Measurements from ENCODE around the gene TENT5C. TPM values are rescaled to one million over a fixed set of nuclear protein-coding genes. Genes with fewer than 3 reads are reported as not detected.

TENT5C gene
- total RNA-seq, 1 donor from 2014 or later = 0.53 TPM

- Histone ChIP-seq H3K4me3 (ENCODE audit: low read depth, low read length) (no peak overlapping the region), H3K36me3 (ENCODE audit: control insufficient read depth, insufficient read depth, low read length) (no peaks in the 10 kb centered on the region), H3K27me3 (ENCODE audit: control insufficient read depth, insufficient read depth, low read length) (no peaks in the 10 kb centered on the region)
- TF ChIP-seq CTCF (IDR thresholded peaks at IDR 0.05; ENCODE audit: insufficient read depth, low read length, severe bottlenecking) = no peak
- peak; percentile 15 for DNase-seq (ENCODE audit: low read depth)
- no peak for FAIRE-seq
These were observed 16.3 kb upstream of the TENT5C start for GRCh38 chr1:117589544-117589943.

- no peaks in the 10 kb centered on the region for H3K36me3 ChIP-seq (ENCODE audit: control insufficient read depth, insufficient read depth, low read length)
- H3K4me3 ChIP-seq (ENCODE audit: low read depth, low read length) = no peak overlapping the region
- TF ChIP-seq CTCF (IDR thresholded peaks at IDR 0.05; ENCODE audit: insufficient read depth, low read length, severe bottlenecking) = no peak
- FAIRE-seq = no peak
- no peaks in the 10 kb centered on the region for H3K27me3 ChIP-seq (ENCODE audit: control insufficient read depth, insufficient read depth, low read length)
- DNase-seq (ENCODE audit: low read depth) = peak; percentile 17
These were observed 15.4 kb upstream of the TENT5C start for GRCh38 chr1:117590273-117590925.

- DNase-seq (ENCODE audit: low read depth) (no peak), FAIRE-seq (no peak)
- Histone ChIP-seq H3K4me3 (ENCODE audit: low read depth, low read length) (no peak overlapping the region), H3K27me3 (ENCODE audit: control insufficient read depth, insufficient read depth, low read length) (no peaks in the 10 kb centered on the region), H3K36me3 (ENCODE audit: control insufficient read depth, insufficient read depth, low read length) (no peaks in the 10 kb centered on the region)
- no peak for TF ChIP-seq CTCF (IDR thresholded peaks at IDR 0.05; ENCODE audit: insufficient read depth, low read length, severe bottlenecking)
These were observed 14.6 kb upstream of the TENT5C start for GRCh38 chr1:117591252-117591651.

GRCh38 chr1:117592155-117592554 lies 13.7 kb upstream of the TENT5C start:
- no peaks in the 10 kb centered on the region for H3K27me3 ChIP-seq (ENCODE audit: control insufficient read depth, insufficient read depth, low read length)
- no peaks in the 10 kb centered on the region for H3K36me3 ChIP-seq (ENCODE audit: control insufficient read depth, insufficient read depth, low read length)
- DNase-seq (ENCODE audit: low read depth) = no peak
- no peak for TF ChIP-seq CTCF (IDR thresholded peaks at IDR 0.05; ENCODE audit: insufficient read depth, low read length, severe bottlenecking)
- no peak for FAIRE-seq
- H3K4me3 ChIP-seq (ENCODE audit: low read depth, low read length) = no peak overlapping the region

GRCh38 chr1:117594261-117594990 lies 11.4 kb upstream of the TENT5C start:
- Histone ChIP-seq H3K27me3 (ENCODE audit: control insufficient read depth, insufficient read depth, low read length) (peaks cover under 1% of the 10 kb centered on the region), H3K36me3 (ENCODE audit: control insufficient read depth, insufficient read depth, low read length) (no peaks in the 10 kb centered on the region), H3K4me3 (ENCODE audit: low read depth, low read length) (no peak overlapping the region)
- no peak for DNase-seq (ENCODE audit: low read depth)
- no peak for FAIRE-seq
- TF ChIP-seq CTCF (IDR thresholded peaks at IDR 0.05; ENCODE audit: insufficient read depth, low read length, severe bottlenecking) = no peak
